Vagina (tissue), 2 donors: ENCODE data around the gene ZNF79.

ENCODE experiments used
- POLR2A ChIP-seq, 2 donors: fragments of 450-650 bp; IDR thresholded peaks; one replicate each; pipeline ENCODE4 v1.6.1; 2017; ENCODE audit warnings: antibody characterized with exemption in 2 of 2, mild to moderate bottlenecking in 2 of 2, moderate library complexity in 2 of 2
- TF ChIP-seq, protein P1 (sequence below), 3 experiments: fragments of 450-650 bp in 2 of 3; fragments of 200-600 bp in 1 of 3; sonication (generic) in 1 of 3; IDR thresholded peaks; one replicate each; pipeline ENCODE4 v1.5.1; 2017 to 2019; ENCODE audit warnings: antibody characterized with exemption in 3 of 3, mild to moderate bottlenecking in 2 of 3, moderate library complexity in 2 of 3

DNA sequence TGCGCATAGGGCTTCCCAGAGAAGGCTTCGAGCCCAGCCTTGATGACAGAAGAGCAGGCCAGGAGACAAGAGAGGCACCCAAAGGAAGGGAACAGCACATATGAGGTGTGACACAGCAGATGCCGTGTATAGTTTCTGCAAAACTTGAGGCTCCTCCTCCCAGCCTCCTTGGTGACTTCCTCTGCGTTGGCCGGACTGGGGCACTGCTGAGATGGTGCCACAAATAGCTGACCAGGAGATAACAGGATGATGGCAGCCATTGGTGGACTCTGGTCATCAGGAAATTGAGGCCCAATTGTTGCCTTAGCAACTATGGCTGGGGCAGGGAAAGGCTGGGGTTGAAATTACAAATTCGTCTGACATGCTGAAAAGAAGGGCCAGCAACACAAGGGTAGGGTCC lies 4.8 kb upstream of the ZNF79 start:
- TF ChIP-seq POLR2A (IDR thresholded peaks at IDR 0.05), result no peak
- TF ChIP-seq, protein P1, sequence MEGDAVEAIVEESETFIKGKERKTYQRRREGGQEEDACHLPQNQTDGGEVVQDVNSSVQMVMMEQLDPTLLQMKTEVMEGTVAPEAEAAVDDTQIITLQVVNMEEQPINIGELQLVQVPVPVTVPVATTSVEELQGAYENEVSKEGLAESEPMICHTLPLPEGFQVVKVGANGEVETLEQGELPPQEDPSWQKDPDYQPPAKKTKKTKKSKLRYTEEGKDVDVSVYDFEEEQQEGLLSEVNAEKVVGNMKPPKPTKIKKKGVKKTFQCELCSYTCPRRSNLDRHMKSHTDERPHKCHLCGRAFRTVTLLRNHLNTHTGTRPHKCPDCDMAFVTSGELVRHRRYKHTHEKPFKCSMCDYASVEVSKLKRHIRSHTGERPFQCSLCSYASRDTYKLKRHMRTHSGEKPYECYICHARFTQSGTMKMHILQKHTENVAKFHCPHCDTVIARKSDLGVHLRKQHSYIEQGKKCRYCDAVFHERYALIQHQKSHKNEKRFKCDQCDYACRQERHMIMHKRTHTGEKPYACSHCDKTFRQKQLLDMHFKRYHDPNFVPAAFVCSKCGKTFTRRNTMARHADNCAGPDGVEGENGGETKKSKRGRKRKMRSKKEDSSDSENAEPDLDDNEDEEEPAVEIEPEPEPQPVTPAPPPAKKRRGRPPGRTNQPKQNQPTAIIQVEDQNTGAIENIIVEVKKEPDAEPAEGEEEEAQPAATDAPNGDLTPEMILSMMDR (IDR thresholded peaks at IDR 0.05), result no peak
